ENCODE results near the gene LSM3.
A peak's percentile ranks its signal among the peaks of the same experiment; 100 is the strongest.

LSM3 gene

DNA sequence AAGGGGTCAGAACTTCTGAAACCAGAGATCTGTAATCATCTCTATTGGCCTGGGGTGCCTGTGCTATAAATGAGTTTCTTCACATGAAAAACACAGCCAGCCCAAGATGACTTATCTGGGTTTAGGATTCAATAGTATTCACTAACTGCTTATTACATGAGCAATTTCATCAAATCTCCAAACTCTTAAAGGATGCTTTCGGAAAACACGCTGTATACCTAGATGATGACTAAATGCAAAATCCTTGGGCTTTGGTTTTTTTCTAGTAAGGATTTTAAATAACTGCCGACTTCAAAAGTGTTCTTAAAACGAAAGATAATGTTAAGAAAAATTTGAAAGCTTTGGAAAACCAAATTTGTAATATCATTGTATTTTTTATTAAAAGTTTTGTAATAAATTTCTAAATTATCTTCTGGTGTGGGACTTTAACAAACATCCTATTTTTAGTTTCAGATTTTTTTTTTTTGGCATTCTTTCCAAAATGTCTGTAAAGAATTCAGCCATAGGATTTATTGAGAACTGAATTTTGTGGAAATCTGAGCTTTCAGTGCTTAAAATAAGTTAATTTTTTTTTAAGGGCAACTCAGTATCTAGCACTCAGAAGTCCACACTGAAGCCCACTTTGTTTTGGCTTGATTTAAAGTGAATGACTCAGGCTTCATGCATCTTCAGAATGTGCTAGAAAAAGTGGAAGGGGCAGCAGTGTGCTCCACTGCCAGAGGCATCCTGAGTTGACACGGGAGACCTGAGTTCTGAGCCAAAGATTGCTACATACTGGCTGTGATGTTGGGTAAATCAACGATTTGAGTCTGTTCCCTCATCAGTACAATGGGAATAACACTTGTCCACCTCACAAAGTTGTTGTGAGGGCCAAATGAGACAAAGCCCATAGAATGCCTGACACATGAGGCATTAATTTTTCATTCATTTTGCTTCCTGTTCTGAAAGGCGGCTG is 35.1 kb upstream of the LSM3 start:
- Histone ChIP-seq H3K9me3 (ENCODE audit: control insufficient read depth, low read length) (no peaks in the 10 kb centered on the region), H3K23ac (ENCODE audit: low read length in 2 of 2) (no peak overlapping the region), H3K4me3 (ENCODE audit: insufficient read depth in 1 of 2, low read depth in 1 of 2, low read length in 2 of 2) (peak overlapping the region in 1 of 2 experiments; percentile 47), H2BK12ac (ENCODE audit: low read length in 2 of 2) (no peak overlapping the region), H3K4ac (ENCODE audit: low read depth in 1 of 2, low read length in 2 of 2) (no peak overlapping the region), H3K4me2 (ENCODE audit: low read length, poor library complexity, severe bottlenecking) (no peak overlapping the region), H3K9ac (ENCODE audit: low read length) (peak overlapping the region; percentile 95), H3K27ac (ENCODE audit: low read length, poor library complexity, severe bottlenecking) (peak overlapping the region; percentile 97), H3K14ac (ENCODE audit: low read length in 2 of 2) (no peak overlapping the region), H3K27me3 (ENCODE audit: control insufficient read depth in 1 of 2, insufficient read depth in 1 of 2, low read length in 2 of 2) (no peaks in the 10 kb centered on the region), H2AK5ac (ENCODE audit: low read length, severe bottlenecking) (no peak overlapping the region), H3K36me3 (ENCODE audit: control insufficient read depth in 1 of 2, insufficient read depth in 2 of 2, low read depth in 1 of 2, low read length in 2 of 2) (peaks cover 66 to 78% of the 10 kb centered on the region in 2 experiments), H2BK5ac (ENCODE audit: low read depth, low read length, poor library complexity, severe bottlenecking) (peak overlapping the region; percentile 26), H3K18ac (ENCODE audit: low read depth in 1 of 2, low read length in 2 of 2) (peak overlapping the region; percentile 5 to 40), H3K4me1 (ENCODE audit: control insufficient read depth, insufficient read depth, low read depth, low read length) (peaks cover 30% of the 10 kb centered on the region), H4K91ac (ENCODE audit: low read length) (no peak overlapping the region), H2AFZ (ENCODE audit: low read depth, low read length) (no peak overlapping the region), H2BK120ac (ENCODE audit: low read depth, low read length) (no peak overlapping the region), H3K79me1 (replicated peaks; ENCODE audit: low read length, poor library complexity, severe bottlenecking) (peaks cover 17% of the 10 kb centered on the region), H2BK15ac (ENCODE audit: low read depth, poor library complexity, severe bottlenecking) (no peak overlapping the region), H4K8ac (ENCODE audit: low read length) (no peak overlapping the region)
- 31% methylated on average over 6 of the region's 7 CpGs for WGBS
- DNase-seq = peak; percentile 93

DNA sequence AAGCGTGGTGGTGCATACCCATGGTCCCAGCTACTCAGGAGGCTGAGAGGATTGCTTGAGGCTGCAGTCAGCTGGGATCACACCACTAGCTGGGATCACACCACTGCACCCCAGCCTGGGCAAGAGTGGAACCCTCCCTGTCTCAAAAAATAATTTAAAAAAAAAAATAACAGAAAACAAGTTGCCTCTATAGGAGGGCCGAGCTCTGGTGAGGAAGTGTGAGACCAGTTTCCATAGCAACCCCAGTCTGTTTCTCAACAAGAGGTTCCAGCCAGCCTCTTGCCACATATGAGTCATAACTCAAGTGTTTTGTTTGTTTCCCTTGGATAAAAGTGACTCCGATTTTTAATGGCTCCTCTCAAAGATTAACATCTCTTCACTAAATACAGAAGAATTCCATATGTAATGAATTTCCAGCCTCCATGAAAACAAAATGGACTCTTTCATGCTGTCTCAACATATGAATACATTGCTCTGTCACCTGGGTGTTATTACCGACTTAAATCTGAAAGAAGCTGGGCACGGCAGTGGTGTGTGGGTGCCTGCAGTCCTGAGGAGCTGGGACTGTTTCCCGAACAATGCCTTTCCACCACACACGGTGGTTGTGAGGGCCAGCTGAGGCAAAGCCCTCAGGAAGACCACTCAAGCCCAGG is 34.1 kb upstream of the LSM3 start:
- H4K8ac ChIP-seq (ENCODE audit: low read length) = peak overlapping the region; percentile 70
- peak overlapping the region; percentile 33 to 91 for H2BK12ac ChIP-seq (ENCODE audit: low read length in 2 of 2)

DNA sequence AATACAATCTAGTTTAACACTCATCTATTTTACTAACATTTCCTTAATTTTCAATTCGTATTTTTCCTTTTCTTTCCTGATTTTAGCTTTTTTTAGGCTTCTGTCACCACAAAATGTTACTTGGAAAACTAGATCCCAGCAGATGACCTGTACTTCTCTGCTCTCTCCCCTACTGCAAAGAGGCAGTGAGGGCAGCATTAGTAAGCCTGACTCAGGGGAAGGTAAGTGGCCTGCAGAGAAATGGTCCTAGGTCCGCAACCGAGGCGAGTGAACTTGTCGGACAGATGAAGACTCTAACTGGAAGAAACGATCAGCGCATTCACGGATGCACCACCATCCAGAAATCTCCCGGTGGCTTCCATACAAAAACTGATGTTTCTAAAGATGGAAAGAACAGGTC is 33.4 kb upstream of the LSM3 start:
- no peak overlapping the region for H2AFZ ChIP-seq (ENCODE audit: low read depth, low read length)
- H3K9me3 ChIP-seq (ENCODE audit: control insufficient read depth, low read length) = no peaks in the 10 kb centered on the region
- peak overlapping the region; percentile 12 for H3K27ac ChIP-seq (ENCODE audit: low read length, poor library complexity, severe bottlenecking)
- H4K8ac ChIP-seq (ENCODE audit: low read length) = no peak overlapping the region
- H2BK120ac ChIP-seq (ENCODE audit: low read depth, low read length) = no peak overlapping the region
- no peak overlapping the region for H3K14ac ChIP-seq (ENCODE audit: low read length in 2 of 2)
- H3K79me1 ChIP-seq (replicated peaks; ENCODE audit: low read length, poor library complexity, severe bottlenecking) = peaks cover 17% of the 10 kb centered on the region
- no peak overlapping the region for H2BK5ac ChIP-seq (ENCODE audit: low read depth, low read length, poor library complexity, severe bottlenecking)
- WGBS = 65% methylated on average over 9 of the region's 9 CpGs
- H3K9ac ChIP-seq (ENCODE audit: low read length) = peak overlapping the region; percentile 95
- no peaks in the 10 kb centered on the region for H3K27me3 ChIP-seq (ENCODE audit: control insufficient read depth in 1 of 2, insufficient read depth in 1 of 2, low read length in 2 of 2)
- no peak overlapping the region for H4K91ac ChIP-seq (ENCODE audit: low read length)
- peak overlapping the region in 1 of 2 experiments; percentile 58 for H3K4me3 ChIP-seq (ENCODE audit: insufficient read depth in 1 of 2, low read depth in 1 of 2, low read length in 2 of 2)
- H3K23ac ChIP-seq (ENCODE audit: low read length in 2 of 2) = no peak overlapping the region
- DNase-seq = peak; percentile 59
- H3K4me2 ChIP-seq (ENCODE audit: low read length, poor library complexity, severe bottlenecking) = no peak overlapping the region
- peaks cover 58 to 70% of the 10 kb centered on the region in 2 experiments for H3K36me3 ChIP-seq (ENCODE audit: control insufficient read depth in 1 of 2, insufficient read depth in 2 of 2, low read depth in 1 of 2, low read length in 2 of 2)
- peak overlapping the region; percentile 3 for H2AK5ac ChIP-seq (ENCODE audit: low read length, severe bottlenecking)
- no peak overlapping the region for H2BK15ac ChIP-seq (ENCODE audit: low read depth, poor library complexity, severe bottlenecking)
- no peak overlapping the region for H3K4ac ChIP-seq (ENCODE audit: low read depth in 1 of 2, low read length in 2 of 2)
- peaks cover 31% of the 10 kb centered on the region for H3K4me1 ChIP-seq (ENCODE audit: control insufficient read depth, insufficient read depth, low read depth, low read length)
- peak overlapping the region in 1 of 2 experiments; percentile 81 for H3K18ac ChIP-seq (ENCODE audit: low read depth in 1 of 2, low read length in 2 of 2)
- H2BK12ac ChIP-seq (ENCODE audit: low read length in 2 of 2) = peak overlapping the region in 1 of 2 experiments; percentile 44

More for the DNA sequence above, 34.1 kb upstream of the LSM3 start:
- peak overlapping the region; percentile 60 for H2BK5ac ChIP-seq (ENCODE audit: low read depth, low read length, poor library complexity, severe bottlenecking)
- H3K18ac ChIP-seq (ENCODE audit: low read depth in 1 of 2, low read length in 2 of 2) = peak overlapping the region; percentile 40 to 93
- H3K27ac ChIP-seq (ENCODE audit: low read length, poor library complexity, severe bottlenecking) = peak overlapping the region; percentile 97
- no peak overlapping the region for H2AFZ ChIP-seq (ENCODE audit: low read depth, low read length)
- peak overlapping the region in 1 of 2 experiments; percentile 58 for H3K4me3 ChIP-seq (ENCODE audit: insufficient read depth in 1 of 2, low read depth in 1 of 2, low read length in 2 of 2)
- H3K4me1 ChIP-seq (ENCODE audit: control insufficient read depth, insufficient read depth, low read depth, low read length) = peaks cover 31% of the 10 kb centered on the region
- H3K14ac ChIP-seq (ENCODE audit: low read length in 2 of 2) = peak overlapping the region in 1 of 2 experiments; percentile 79
- H2AK5ac ChIP-seq (ENCODE audit: low read length, severe bottlenecking) = peak overlapping the region; percentile 18
- no peaks in the 10 kb centered on the region for H3K9me3 ChIP-seq (ENCODE audit: control insufficient read depth, low read length)
- H3K4ac ChIP-seq (ENCODE audit: low read depth in 1 of 2, low read length in 2 of 2) = peak overlapping the region; percentile 76 to 77
- H3K79me1 ChIP-seq (replicated peaks; ENCODE audit: low read length, poor library complexity, severe bottlenecking) = peaks cover 17% of the 10 kb centered on the region
- peak; percentile 100 for DNase-seq
- peaks cover 60 to 71% of the 10 kb centered on the region in 2 experiments for H3K36me3 ChIP-seq (ENCODE audit: control insufficient read depth in 1 of 2, insufficient read depth in 2 of 2, low read depth in 1 of 2, low read length in 2 of 2)
- H3K9ac ChIP-seq (ENCODE audit: low read length) = peak overlapping the region; percentile 95
- H2BK120ac ChIP-seq (ENCODE audit: low read depth, low read length) = peak overlapping the region; percentile 20
- H4K91ac ChIP-seq (ENCODE audit: low read length) = peak overlapping the region; percentile 82
- no peaks in the 10 kb centered on the region for H3K27me3 ChIP-seq (ENCODE audit: control insufficient read depth in 1 of 2, insufficient read depth in 1 of 2, low read length in 2 of 2)
- no peak overlapping the region for H3K23ac ChIP-seq (ENCODE audit: low read length in 2 of 2)
- no peak overlapping the region for H2BK15ac ChIP-seq (ENCODE audit: low read depth, poor library complexity, severe bottlenecking)
- H3K4me2 ChIP-seq (ENCODE audit: low read length, poor library complexity, severe bottlenecking) = no peak overlapping the region
- WGBS = 13% methylated on average over 5 of the region's 7 CpGs
